Raji (cell line): ENCODE measurements around the gene SMYD1.

ENCODE experiments used
- POLR2A ChIP-seq: IDR thresholded peaks from 2 replicates; pipeline ENCODE4 v1.6.1; 2011; ENCODE audit warnings: low read depth, low read length, control low read depth; ENCODE audit not compliant: insufficient read depth

Gene SMYD1

GRCh38 chr2:88078643-88079172 is 11.1 kb downstream of the SMYD1 start:
- no peak for TF ChIP-seq POLR2A

- TF ChIP-seq POLR2A = no peak
These were observed 12.9 kb downstream of the SMYD1 start for GRCh38 chr2:88080545-88080944.

GRCh38 chr2:88081924-88082608 is 14.4 kb downstream of the SMYD1 start:
- no peak for TF ChIP-seq POLR2A

GRCh38 chr2:88082781-88083180 is 15.2 kb downstream of the SMYD1 start:
- TF ChIP-seq POLR2A = no peak

- no peak for TF ChIP-seq POLR2A
These were observed 17.5 kb downstream of the SMYD1 start for GRCh38 chr2:88085099-88085498.

GRCh38 chr2:88085602-88086001 is 18.0 kb downstream of the SMYD1 start:
- no peak for TF ChIP-seq POLR2A

- TF ChIP-seq POLR2A = no peak
These were observed 18.8 kb downstream of the SMYD1 start for GRCh38 chr2:88086401-88086800.

GRCh38 chr2:88087073-88087472 is 19.4 kb downstream of the SMYD1 start:
- TF ChIP-seq POLR2A = no peak

GRCh38 chr2:88087763-88088162 is 20.1 kb downstream of the SMYD1 start:
- TF ChIP-seq POLR2A = no peak

- no peak for TF ChIP-seq POLR2A
These were observed 21.4 kb downstream of the SMYD1 start for GRCh38 chr2:88088999-88089398.

GRCh38 chr2:88090446-88091283 is 23.0 kb downstream of the SMYD1 start:
- TF ChIP-seq POLR2A = no peak

- no peak for TF ChIP-seq POLR2A
These were observed 24.3 kb downstream of the SMYD1 start for GRCh38 chr2:88091943-88092342.

- no peak for TF ChIP-seq POLR2A
These were observed 25.1 kb downstream of the SMYD1 start for GRCh38 chr2:88092773-88093172.

GRCh38 chr2:88095022-88095421 is 27.4 kb downstream of the SMYD1 start:
- no peak for TF ChIP-seq POLR2A

GRCh38 chr2:88096708-88097107 is 29.1 kb downstream of the SMYD1 start:
- TF ChIP-seq POLR2A = no peak

- no peak for TF ChIP-seq POLR2A
These were observed 29.6 kb downstream of the SMYD1 start for GRCh38 chr2:88097192-88097591.

GRCh38 chr2:88097891-88098557 is 30.4 kb downstream of the SMYD1 start:
- no peak for TF ChIP-seq POLR2A
